K562 (cell line): ENCODE data around the gene AIFM3. TPM values are rescaled to one million over a fixed set of nuclear protein-coding genes. Genes with fewer than 3 reads are reported as not detected.

ENCODE experiments used
- CXXC5 ChIP-seq: fragments of 250-450 bp; sonication (Bioruptor Pico); IDR thresholded peaks from 2 replicates; pipeline ENCODE4 v1.8.0; 2022; ENCODE audit warnings: inconsistent platforms, mild to moderate bottlenecking, moderate library complexity
- ETS1 ChIP-seq: conservative IDR thresholded peaks from 2 replicates; pipeline ENCODE4 v1.6.1; 2011; ENCODE audit warnings: low read depth, mild to moderate bottlenecking, low read length; ENCODE audit not compliant: control insufficient read depth
- GTF2E2 ChIP-seq: fragments of 200-800 bp; sonication (Bioruptor generic); IDR thresholded peaks from 2 replicates; pipeline ENCODE4 v1.6.1; 2016; ENCODE audit warnings: missing genetic modification characterization, missing compliant biosample characterization
- HMGN3 ChIP-seq: IDR thresholded peaks from 2 replicates; pipeline ENCODE4 v1.6.1; 2011; ENCODE audit warnings: borderline replicate concordance, low read depth, mild to moderate bottlenecking, mixed read lengths, low read length; ENCODE audit not compliant: insufficient read length; ENCODE audit errors: extremely low read depth
- MGA ChIP-seq: fragments of 450-650 bp; IDR thresholded peaks from 2 replicates; pipeline ENCODE4 v1.6.1; 2016; ENCODE audit warnings: mild to moderate bottlenecking, moderate library complexity
- PREB ChIP-seq: sonication (generic); formaldehyde crosslinking; IDR thresholded peaks from 2 replicates; pipeline ENCODE4 v1.8.1; 2023; ENCODE audit warnings: mild to moderate bottlenecking, missing genetic modification reagents
- ZBTB49 ChIP-seq: sonication (generic); formaldehyde crosslinking; IDR thresholded peaks from 2 replicates; pipeline ENCODE4 v1.8.0; 2022; ENCODE audit warnings: missing genetic modification reagents, mild to moderate bottlenecking, borderline replicate concordance
- ZNF133 ChIP-seq: fragments of 250-450 bp; sonication (Bioruptor Pico); IDR thresholded peaks from 2 replicates; pipeline ENCODE4 v1.4.0; 2020; ENCODE audit warnings: mild to moderate bottlenecking
- ZNF324 ChIP-seq: fragments of 250-450 bp; sonication (Bioruptor Pico); IDR thresholded peaks from 2 replicates; pipeline ENCODE4 v1.4.0; 2020; ENCODE audit warnings: mild to moderate bottlenecking
- polyA plus RNA-seq, 8 experiments: library from polyadenylated mRNA; depleted of rRNA in 4 of 8; stranded (reverse) in 5 of 8; unstranded in 3 of 8; fragments of >200 nt; fragmentation: Nextera tagmentation in 2 of 8; fragmentation: Illumina TruSeq in 1 of 8; extraction: Ambion mirVana in 2 of 8; extraction: Trizol in 1 of 8; gene quantifications; 2 replicates each; pipeline versions ENCODE4 v1.2.1 to v1.2.3, GENCODE V29; 2011 to 2014; ENCODE audit warnings: inconsistent platforms in 1 of 8, missing spikeins in 1 of 8
- total RNA-seq, 7 experiments: library from RNA; depleted of rRNA in 6 of 7; stranded (reverse); fragments of >200 nt in 6 of 7; fragmentation: Illumina TruSeq in 2 of 7; extraction: Trizol in 2 of 7; gene quantifications; 2 replicates each; pipeline versions ENCODE4 v1.2.1 to v1.2.3, GENCODE V29; 2011 to 2021; ENCODE audit warnings: low replicate concordance in 1 of 7

AIFM3 gene
- total and polyA plus RNA-seq, 9 of the 15 experiments (the other 6 are each of a cell fraction or from before 2014, with no cell fraction given) = 0.03 to 0.20 (median 0.07) TPM; not detected in 1

GRCh38 chr22:20946080-20946986 is 20.7 kb upstream of the AIFM3 start (continued):
- no peak for TF ChIP-seq ZBTB49 (CRISPR knock-in tag)
- TF ChIP-seq ETS1 = no peak
- TF ChIP-seq ZNF324 (CRISPR knock-in tag) = no peak
- no peak for TF ChIP-seq MGA
- TF ChIP-seq PREB (CRISPR knock-in tag) = no peak
- no peak for TF ChIP-seq CXXC5 (CRISPR knock-in tag)
- TF ChIP-seq ZNF133 (CRISPR knock-in tag) = no peak
- TF ChIP-seq GTF2E2 (tag) = no peak
- no peak for TF ChIP-seq HMGN3
